K562 (cell line): ENCODE results near the gene DLGAP1. TPM values are rescaled to one million over a fixed set of nuclear protein-coding genes. Genes with fewer than 3 reads are reported as not detected.

ENCODE experiments used
- BRD9 ChIP-seq: fragments of 450-650 bp; IDR thresholded peaks from 2 replicates; pipeline ENCODE4 v1.6.1; 2018; ENCODE audit warnings: low read depth; ENCODE audit not compliant: partially characterized antibody
- CBX1 ChIP-seq: sonication (generic); IDR thresholded peaks from 2 replicates; pipeline ENCODE4 v1.6.1; 2016; ENCODE audit warnings: antibody characterized with exemption, low read depth, mild to moderate bottlenecking
- RFX1 ChIP-seq: fragments of 450-650 bp; IDR thresholded peaks from 2 replicates; pipeline ENCODE4 v1.6.1; 2016; ENCODE audit warnings: mild to moderate bottlenecking, moderate library complexity
- STAT6 ChIP-seq: sonication (generic); formaldehyde crosslinking; IDR thresholded peaks from 2 replicates; pipeline ENCODE4 v1.8.1; 2023; ENCODE audit warnings: mild to moderate bottlenecking, missing genetic modification reagents
- TBP ChIP-seq: optimal IDR thresholded peaks from 2 replicates; pipeline ENCODE3; 2011; ENCODE audit warnings: low read depth, low read length, improper control_type of control experiment
- ZBTB40 ChIP-seq, 2 experiments: fragments of 450-650 bp in 1 of 2; sonication (generic) in 1 of 2; formaldehyde crosslinking in 1 of 2; IDR thresholded peaks; 2 replicates each; pipeline versions ENCODE4 v1.7.1 to v1.9.0; 2016 to 2022; ENCODE audit warnings: inconsistent platforms in 1 of 2, mild to moderate bottlenecking in 1 of 2, missing genetic modification reagents in 1 of 2
- ZKSCAN1 ChIP-seq: fragments of 150-350 bp; IDR thresholded peaks from 2 replicates; pipeline ENCODE4 v1.6.1; 2016; ENCODE audit warnings: low read depth, low read length
- ZNF444 ChIP-seq: fragments of 250-450 bp; sonication (Bioruptor Pico); IDR thresholded peaks from 2 replicates; pipeline ENCODE4 v1.4.0; 2020; ENCODE audit warnings: mild to moderate bottlenecking, moderate library complexity
- polyA plus RNA-seq, 8 experiments: library from polyadenylated mRNA; depleted of rRNA in 4 of 8; stranded (reverse) in 5 of 8; unstranded in 3 of 8; fragments of >200 nt; fragmentation: Nextera tagmentation in 2 of 8; fragmentation: Illumina TruSeq in 1 of 8; extraction: Ambion mirVana in 2 of 8; extraction: Trizol in 1 of 8; gene quantifications; 2 replicates each; pipeline versions ENCODE4 v1.2.1 to v1.2.3, GENCODE V29; 2011 to 2014; ENCODE audit warnings: inconsistent platforms in 1 of 8, missing spikeins in 1 of 8
- total RNA-seq, 7 experiments: library from RNA; depleted of rRNA in 6 of 7; stranded (reverse); fragments of >200 nt in 6 of 7; fragmentation: Illumina TruSeq in 2 of 7; extraction: Trizol in 2 of 7; gene quantifications; 2 replicates each; pipeline versions ENCODE4 v1.2.1 to v1.2.3, GENCODE V29; 2011 to 2021; ENCODE audit warnings: low replicate concordance in 1 of 7
- TF ChIP-seq, protein P1 (sequence below): fragments of 250-450 bp; sonication (Bioruptor Pico); IDR thresholded peaks from 2 replicates; pipeline ENCODE4 v1.5.0; 2021; ENCODE audit warnings: mild to moderate bottlenecking, borderline replicate concordance
- TF ChIP-seq, protein P2 (sequence below): fragments of 250-450 bp; sonication (Bioruptor Pico); IDR thresholded peaks from 2 replicates; pipeline ENCODE4 v1.4.0; 2020; ENCODE audit warnings: borderline replicate concordance

Gene DLGAP1
- total and polyA plus RNA-seq, 9 of the 15 experiments (the other 6 are each of a cell fraction or from before 2014, with no cell fraction given), result 0.04 to 0.22 (median 0.08) TPM

DNA sequence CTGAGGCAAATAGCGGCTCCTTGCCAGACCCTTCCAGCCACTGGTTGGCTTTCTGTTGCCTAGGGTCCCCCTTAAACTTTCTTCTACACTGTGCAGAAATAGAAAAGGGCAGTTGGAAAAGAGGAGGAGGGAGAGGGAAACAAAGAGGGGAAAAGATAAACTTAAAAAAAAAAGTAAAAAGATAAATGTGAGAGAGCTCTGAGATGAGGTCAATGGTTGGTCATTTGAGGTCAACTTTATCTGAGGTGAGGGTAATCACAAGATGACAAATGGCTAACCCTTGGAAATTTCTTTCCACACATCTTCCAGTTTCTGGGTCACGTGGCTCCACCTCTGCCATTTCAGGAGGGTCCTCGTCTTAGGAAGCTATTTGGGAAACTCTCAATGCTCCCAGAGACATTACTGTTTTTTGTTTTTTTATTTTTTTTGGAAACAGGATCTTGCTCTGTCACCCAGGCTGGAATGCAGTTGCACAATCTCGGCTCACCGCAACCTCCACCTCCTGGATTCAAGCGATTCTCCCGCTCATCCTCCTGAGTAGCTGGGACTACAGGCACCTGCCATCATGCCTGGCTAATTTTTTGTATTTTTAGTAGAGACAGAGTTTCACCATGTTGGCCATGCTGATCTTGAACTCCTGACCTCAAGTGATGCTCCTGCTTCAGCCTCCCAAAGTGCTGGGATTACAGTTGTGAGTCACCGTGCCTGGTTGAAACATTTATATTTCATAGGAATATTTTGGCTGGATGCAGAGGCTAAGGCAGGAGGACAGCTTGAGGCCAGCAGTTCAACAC is 805.3 kb downstream of the DLGAP1 start (continued):
- TF ChIP-seq CBX1 (no peak), BRD9 (no peak), ZKSCAN1 (0 out of 2 replicates have a peak, but pooled peaks have one; percentile 22), ZNF444 (CRISPR knock-in tag) (no peak), STAT6 (CRISPR knock-in tag) (no peak), ZBTB40 (IDR thresholded peaks at IDR 0.05) (no peak), ZBTB40 (CRISPR knock-in tag; IDR thresholded peaks at IDR 0.05) (no peak), TBP (no peak), RFX1 (no peak)
- TF ChIP-seq, protein P1, sequence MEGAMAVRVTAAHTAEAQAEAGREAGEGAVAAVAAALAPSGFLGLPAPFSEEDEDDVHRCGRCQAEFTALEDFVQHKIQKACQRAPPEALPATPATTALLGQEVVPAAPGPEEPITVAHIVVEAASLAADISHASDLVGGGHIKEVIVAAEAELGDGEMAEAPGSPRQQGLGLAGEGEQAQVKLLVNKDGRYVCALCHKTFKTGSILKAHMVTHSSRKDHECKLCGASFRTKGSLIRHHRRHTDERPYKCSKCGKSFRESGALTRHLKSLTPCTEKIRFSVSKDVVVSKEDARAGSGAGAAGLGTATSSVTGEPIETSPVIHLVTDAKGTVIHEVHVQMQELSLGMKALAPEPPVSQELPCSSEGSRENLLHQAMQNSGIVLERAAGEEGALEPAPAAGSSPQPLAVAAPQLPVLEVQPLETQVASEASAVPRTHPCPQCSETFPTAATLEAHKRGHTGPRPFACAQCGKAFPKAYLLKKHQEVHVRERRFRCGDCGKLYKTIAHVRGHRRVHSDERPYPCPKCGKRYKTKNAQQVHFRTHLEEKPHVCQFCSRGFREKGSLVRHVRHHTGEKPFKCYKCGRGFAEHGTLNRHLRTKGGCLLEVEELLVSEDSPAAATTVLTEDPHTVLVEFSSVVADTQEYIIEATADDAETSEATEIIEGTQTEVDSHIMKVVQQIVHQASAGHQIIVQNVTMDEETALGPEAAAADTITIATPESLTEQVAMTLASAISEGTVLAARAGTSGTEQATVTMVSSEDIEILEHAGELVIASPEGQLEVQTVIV (CRISPR knock-in tag), result no peak
- TF ChIP-seq, protein P2, sequence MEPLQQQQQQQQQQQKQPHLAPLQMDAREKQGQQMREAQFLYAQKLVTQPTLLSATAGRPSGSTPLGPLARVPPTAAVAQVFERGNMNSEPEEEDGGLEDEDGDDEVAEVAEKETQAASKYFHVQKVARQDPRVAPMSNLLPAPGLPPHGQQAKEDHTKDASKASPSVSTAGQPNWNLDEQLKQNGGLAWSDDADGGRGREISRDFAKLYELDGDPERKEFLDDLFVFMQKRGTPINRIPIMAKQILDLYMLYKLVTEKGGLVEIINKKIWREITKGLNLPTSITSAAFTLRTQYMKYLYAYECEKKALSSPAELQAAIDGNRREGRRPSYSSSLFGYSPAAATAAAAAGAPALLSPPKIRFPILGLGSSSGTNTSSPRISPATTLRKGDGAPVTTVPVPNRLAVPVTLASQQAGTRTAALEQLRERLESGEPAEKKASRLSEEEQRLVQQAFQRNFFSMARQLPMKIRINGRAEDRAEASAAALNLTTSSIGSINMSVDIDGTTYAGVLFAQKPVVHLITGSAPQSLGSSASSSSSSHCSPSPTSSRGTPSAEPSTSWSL, result no peak
